CD8-positive, alpha-beta memory T cell (primary cell): ENCODE data around the gene HOXD8. TPM values are rescaled to one million over a fixed set of nuclear protein-coding genes. Genes with fewer than 3 reads are reported as not detected.

Source experiments
- CTCF ChIA-PET: fragments of 350-600 bp; sonication (Branson Sonifier 250); formaldehyde crosslinking; loops from one replicate; lab custom pipeline; 2021; ENCODE audit warnings: antibody characterized with exemption; lab: Charles Lee
- POLR2A ChIA-PET: fragments of 350-600 bp; sonication (Branson Sonifier 250); formaldehyde crosslinking; loops from one replicate; lab custom pipeline; 2021; ENCODE audit warnings: antibody characterized with exemption; lab: Charles Lee
- DNase-seq, 5 donors: peaks; one replicate each; pipeline versions ENCODE4 v3.0.0 to v3.0.0-alpha.2; 2020 to 2022; ENCODE audit warnings: mixed read lengths in 1 of 5
- H3K27ac ChIP-seq: one replicate; pipeline ENCODE4 v1.7.0; 2013; ENCODE audit warnings: low read depth, mild to moderate bottlenecking, low read length, moderate library complexity
- H3K27me3 ChIP-seq: 2 replicates; pipeline ENCODE4 v1.7.0; 2013; ENCODE audit warnings: low read length, mild to moderate bottlenecking; ENCODE audit not compliant: insufficient read depth, poor library complexity, severe bottlenecking
- H3K36me3 ChIP-seq: 2 replicates; pipeline ENCODE4 v1.7.0; 2013; ENCODE audit warnings: mild to moderate bottlenecking, low read length, moderate library complexity; ENCODE audit not compliant: insufficient read depth
- H3K4me1 ChIP-seq: 2 replicates; pipeline ENCODE4 v1.7.0; 2013; ENCODE audit warnings: mild to moderate bottlenecking, low read length, moderate library complexity; ENCODE audit not compliant: insufficient read depth
- H3K4me3 ChIP-seq: 2 replicates; pipeline ENCODE4 v1.7.0; 2013; ENCODE audit warnings: mild to moderate bottlenecking, low read length
- H3K9me3 ChIP-seq: 2 replicates; pipeline ENCODE4 v1.7.0; 2013; ENCODE audit warnings: mild to moderate bottlenecking, low read length
- H3K27ac Mint-ChIP-seq, 8 donors: one replicate each; pipeline ENCODE4 v1.8.0; 2020 to 2021; ENCODE audit warnings: mixed read lengths in 8 of 8, mild to moderate bottlenecking in 6 of 8, inconsistent platforms in 3 of 8, moderate library complexity in 3 of 8
- H3K27me3 Mint-ChIP-seq, 2 donors: one replicate each; pipeline ENCODE4 v1.8.0; 2020 to 2021; ENCODE audit warnings: mixed read lengths in 2 of 2, mild to moderate bottlenecking in 1 of 2, moderate library complexity in 1 of 2
- H3K36me3 Mint-ChIP-seq, 3 donors: one replicate each; pipeline ENCODE4 v1.8.0; 2020 to 2021; ENCODE audit warnings: mixed read lengths in 3 of 3, inconsistent platforms in 1 of 3, mild to moderate bottlenecking in 1 of 3
- H3K4me1 Mint-ChIP-seq, 3 donors: one replicate each; pipeline ENCODE4 v1.8.0; 2020 to 2021; ENCODE audit warnings: mixed read lengths in 3 of 3, inconsistent platforms in 1 of 3, mild to moderate bottlenecking in 1 of 3
- H3K4me3 Mint-ChIP-seq, 7 donors: one replicate each; pipeline ENCODE4 v1.8.0; 2020 to 2021; ENCODE audit warnings: mixed read lengths in 7 of 7, mild to moderate bottlenecking in 6 of 7, moderate library complexity in 4 of 7, inconsistent platforms in 2 of 7
- H3K9me3 Mint-ChIP-seq, 5 donors: one replicate each; pipeline ENCODE4 v1.8.0; 2020 to 2022; ENCODE audit warnings: mixed read lengths in 5 of 5, mild to moderate bottlenecking in 3 of 5, moderate library complexity in 2 of 5, inconsistent platforms in 1 of 5
- polyA plus RNA-seq: library from polyadenylated mRNA; unstranded; fragments of 300-500 nt; fragmentation: Illumina TruSeq; gene quantifications from one replicate; pipeline ENCODE4 v1.2.3, GENCODE V29; 2021
- total RNA-seq, 2 experiments: library from RNA; stranded (reverse); gene quantifications; one replicate each; pipeline ENCODE4 v1.2.3, GENCODE V29; 2021

The HOXD8 gene
- total and polyA plus RNA-seq, 3 experiments from 2014 or later = not detected

DNA sequence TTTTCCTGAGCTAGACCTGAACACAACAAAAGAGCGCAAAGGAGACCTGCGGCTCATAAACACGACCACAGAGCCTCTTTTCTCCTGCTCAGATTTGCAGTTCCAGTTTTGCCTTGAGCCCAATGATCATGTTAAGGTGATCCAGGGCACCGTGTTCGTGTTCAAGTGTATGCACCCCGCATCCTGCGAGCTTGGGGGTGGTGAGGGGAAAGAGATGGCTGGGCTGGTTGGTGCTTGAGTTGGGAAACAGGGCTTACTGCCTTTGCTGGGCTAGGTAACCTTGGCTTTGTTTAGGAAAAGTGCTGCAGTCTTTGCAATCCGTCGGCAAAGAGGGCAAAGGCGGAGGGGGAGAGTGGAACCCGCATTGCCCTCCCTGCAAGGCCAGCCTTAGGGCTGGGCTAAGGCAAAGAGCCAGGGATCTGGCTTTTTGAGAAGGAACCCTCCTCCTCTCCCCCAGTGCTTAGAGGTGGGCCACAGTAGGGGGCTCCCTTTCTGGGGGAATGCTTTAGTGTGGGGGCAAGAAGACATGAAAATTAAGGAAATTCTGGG is 11.6 kb upstream of the HOXD8 start:
- ChIA-PET POLR2A (no interaction called here), CTCF (no interaction called here)
- peaks cover 95% of the 10 kb centered on the region for H3K27me3 ChIP-seq
- no peak overlapping the region for H3K4me3 ChIP-seq
- peak overlapping the region in 2 of 7 donors; percentile 17 to 51 for H3K4me3 Mint-ChIP-seq
- peaks cover 0 to 3% (median 0%) of the 10 kb centered on the region in 3 donors for H3K36me3 Mint-ChIP-seq
- H3K27ac ChIP-seq = no peak overlapping the region
- DNase-seq = no peak
- H3K27ac Mint-ChIP-seq = peak overlapping the region in 2 of 8 donors; percentile 74 to 77
- H3K9me3 ChIP-seq = no peaks in the 10 kb centered on the region
- H3K4me1 ChIP-seq = no peaks in the 10 kb centered on the region
- no peaks in the 10 kb centered on the region for H3K36me3 ChIP-seq
- H3K9me3 Mint-ChIP-seq = peaks cover 0 to 17% (median 8%) of the 10 kb centered on the region in 5 donors
- peaks cover 86 to 88% of the 10 kb centered on the region in 2 donors for H3K27me3 Mint-ChIP-seq
- H3K4me1 Mint-ChIP-seq = peaks cover 4 to 7% (median 5%) of the 10 kb centered on the region in 3 donors

DNA sequence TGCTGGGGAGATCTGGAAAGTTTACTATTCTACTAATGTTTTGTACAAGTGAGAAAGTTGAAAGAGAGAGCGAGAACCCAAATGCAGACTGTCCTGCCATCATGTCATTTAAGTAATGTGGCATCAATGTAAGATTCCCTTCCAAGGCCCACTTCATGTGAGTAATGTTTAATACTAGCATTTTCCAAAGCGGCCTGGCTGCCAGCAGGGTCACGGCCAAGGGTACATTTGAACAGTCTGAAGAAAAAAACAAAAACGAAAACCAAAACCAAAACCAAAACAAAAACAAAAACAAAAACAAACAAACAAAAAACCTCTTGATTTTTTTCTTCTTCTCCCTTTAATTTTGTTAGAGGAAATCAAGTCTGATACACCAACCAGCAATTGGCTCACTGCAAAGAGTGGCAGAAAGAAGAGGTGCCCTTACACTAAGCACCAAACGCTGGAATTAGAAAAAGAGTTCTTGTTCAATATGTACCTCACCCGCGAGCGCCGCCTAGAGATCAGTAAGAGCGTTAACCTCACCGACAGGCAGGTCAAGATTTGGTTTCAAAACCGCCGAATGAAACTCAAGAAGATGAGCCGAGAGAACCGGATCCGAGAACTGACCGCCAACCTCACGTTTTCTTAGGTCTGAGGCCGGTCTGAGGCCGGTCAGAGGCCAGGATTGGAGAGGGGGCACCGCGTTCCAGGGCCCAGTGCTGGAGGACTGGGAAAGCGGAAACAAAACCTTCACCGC is 10.7 kb upstream of the HOXD8 start:
- peak overlapping the region in 2 of 8 donors; percentile 21 to 77 for H3K27ac Mint-ChIP-seq
- peaks cover 0 to 3% (median 0%) of the 10 kb centered on the region in 3 donors for H3K36me3 Mint-ChIP-seq
- Histone ChIP-seq H3K4me1 (no peaks in the 10 kb centered on the region), H3K9me3 (no peaks in the 10 kb centered on the region), H3K36me3 (no peaks in the 10 kb centered on the region), H3K4me3 (no peak overlapping the region), H3K27me3 (peaks cover 93% of the 10 kb centered on the region), H3K27ac (no peak overlapping the region)
- CTCF ChIA-PET = no interaction called here
- H3K4me1 Mint-ChIP-seq = peaks cover 7 to 12% (median 11%) of the 10 kb centered on the region in 3 donors
- H3K27me3 Mint-ChIP-seq = peaks cover 81 to 84% of the 10 kb centered on the region in 2 donors
- DNase-seq = no peak
- H3K4me3 Mint-ChIP-seq = peak overlapping the region in 4 of 7 donors; percentile 3 to 58 (median 24)
- POLR2A ChIA-PET = no interaction called here
- peaks cover 0 to 18% (median 2%) of the 10 kb centered on the region in 5 donors for H3K9me3 Mint-ChIP-seq

DNA sequence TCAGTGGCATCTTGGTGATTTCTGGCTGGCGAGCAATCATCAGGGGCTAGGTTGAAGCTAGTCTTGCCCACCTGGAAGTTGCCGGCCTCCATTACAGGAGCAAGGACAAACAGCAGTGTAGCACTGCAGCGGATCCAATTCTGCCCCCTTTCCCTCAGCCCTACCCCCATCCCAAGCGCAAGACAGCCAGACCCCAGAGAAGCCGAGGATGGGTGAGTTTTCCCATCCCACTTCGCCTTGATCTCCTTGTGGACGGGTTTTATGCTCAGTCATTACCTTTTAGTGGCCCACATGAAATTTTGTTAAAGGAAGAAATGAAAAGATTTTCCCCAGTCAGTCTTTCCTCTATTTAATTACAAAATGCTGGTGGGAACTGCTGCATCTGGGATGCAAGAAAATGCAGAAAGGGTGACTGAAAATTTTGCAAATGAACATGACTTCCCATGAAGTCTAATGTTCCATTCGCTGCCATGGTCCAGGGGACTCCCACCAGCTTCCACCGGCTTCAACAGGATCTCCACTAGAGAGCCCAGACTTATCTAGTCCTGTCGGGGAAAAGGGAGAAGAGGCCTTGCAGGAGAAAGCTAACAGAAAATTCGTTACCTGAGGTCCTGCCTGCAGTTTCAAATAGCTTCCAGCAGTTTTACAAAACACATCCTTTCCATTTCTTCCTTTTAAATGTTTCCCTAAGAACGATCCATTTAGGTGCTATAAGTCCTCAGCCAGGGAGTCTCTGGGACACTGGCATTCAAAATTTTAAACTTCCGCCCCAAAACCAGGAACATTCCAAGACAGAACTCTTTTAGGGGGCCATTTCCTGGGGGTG is 8.9 kb upstream of the HOXD8 start:
- Histone ChIP-seq H3K27me3 (peaks cover 93% of the 10 kb centered on the region), H3K4me1 (no peaks in the 10 kb centered on the region), H3K4me3 (no peak overlapping the region), H3K9me3 (no peaks in the 10 kb centered on the region), H3K36me3 (no peaks in the 10 kb centered on the region), H3K27ac (no peak overlapping the region)
- DNase-seq = no peak
- Mint-ChIP-seq H3K9me3 (peaks cover 0 to 20% (median 2%) of the 10 kb centered on the region in 5 donors), H3K27me3 (peaks cover 82 to 86% of the 10 kb centered on the region in 2 donors), H3K27ac (peak overlapping the region in 3 of 8 donors; percentile 2 to 66 (median 3)), H3K4me3 (peak overlapping the region in 2 of 7 donors; percentile 6 to 51), H3K36me3 (peaks cover 0 to 3% (median 0%) of the 10 kb centered on the region in 3 donors), H3K4me1 (peaks cover 9 to 17% (median 14%) of the 10 kb centered on the region in 3 donors)
- ChIA-PET POLR2A (no interaction called here), CTCF (interaction anchor here (0.6 to 1.6 kb wide), 7 partner anchors 18 to 1028 kb away, joined by 3 to 8 read pairs (median 3); partner anchors contain the start of gene HOXD4)

DNA sequence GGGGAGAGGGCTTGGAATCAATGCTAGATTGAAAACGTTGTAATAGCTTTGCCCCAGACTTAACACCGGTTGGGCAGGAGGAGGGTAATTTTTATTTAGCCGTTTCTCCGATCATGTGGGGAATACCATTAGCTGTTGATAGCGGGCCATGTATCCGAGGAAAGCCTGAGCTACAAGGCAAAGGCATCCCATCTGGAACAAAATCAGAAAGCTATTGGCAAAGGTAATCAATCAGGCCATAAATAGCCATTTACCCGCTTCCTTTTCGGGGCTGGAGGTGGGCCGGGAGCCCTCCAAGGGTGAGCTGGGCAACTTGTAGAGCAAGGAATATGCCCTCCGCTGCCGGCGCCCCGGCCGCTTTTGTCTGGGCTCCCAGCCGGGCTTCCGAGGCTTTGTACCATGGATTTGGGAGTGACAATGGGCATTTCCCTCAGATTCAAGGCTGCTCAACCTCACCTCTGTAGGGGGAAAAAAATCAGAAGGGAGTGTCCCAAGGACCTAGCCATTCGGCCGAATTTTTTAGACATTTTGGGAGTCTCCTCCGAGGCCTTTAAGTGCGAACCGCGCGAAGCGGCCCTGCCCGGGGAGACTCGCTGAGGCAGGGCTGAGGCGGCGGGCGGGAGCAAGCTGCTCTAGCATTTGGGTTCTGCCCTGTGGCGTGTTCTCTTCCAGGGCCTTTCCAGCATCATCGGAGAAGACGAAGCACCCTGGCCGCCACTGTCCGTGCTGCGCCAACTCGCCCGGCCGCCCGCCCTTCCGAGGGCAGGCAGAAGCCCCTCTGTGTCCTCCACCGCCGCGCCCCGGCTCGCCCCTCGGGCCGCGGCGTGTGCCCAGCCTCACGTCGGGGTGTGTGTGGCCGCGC is 8.1 kb upstream of the HOXD8 start:
- H3K27ac Mint-ChIP-seq = peak overlapping the region in 2 of 8 donors; percentile 2 to 57
- POLR2A ChIA-PET = no interaction called here

DNA sequence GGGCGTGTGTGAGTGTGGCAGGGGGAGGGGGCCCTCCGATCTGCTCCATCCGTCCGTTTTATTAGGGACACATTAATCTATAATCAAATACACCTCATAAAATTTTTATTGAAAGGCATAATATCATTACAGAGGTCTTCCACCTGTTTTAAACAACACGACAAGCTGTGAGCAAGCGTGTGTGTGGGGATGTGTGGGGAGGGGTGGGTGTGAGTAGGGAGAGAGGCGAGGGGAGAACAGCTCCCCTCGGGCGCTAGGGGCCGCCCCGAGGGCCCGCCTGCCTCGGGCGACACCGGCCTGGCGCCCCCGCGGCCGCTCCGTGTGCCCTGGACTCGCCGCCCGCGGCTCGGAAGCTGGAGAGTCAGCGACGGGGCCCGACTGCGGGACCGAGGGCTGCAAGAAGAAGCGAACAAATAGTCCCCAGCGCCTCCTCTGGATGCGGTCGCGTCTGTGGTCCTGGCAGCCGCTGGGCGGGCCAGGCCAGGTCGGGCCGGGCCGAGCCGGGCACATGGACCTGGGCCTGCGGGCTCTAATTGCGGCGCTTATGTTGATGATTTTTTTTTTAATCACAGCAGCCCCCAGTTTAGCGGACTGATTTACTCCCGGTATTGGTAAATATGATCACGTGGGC is 7.3 kb upstream of the HOXD8 start:
- H3K9me3 ChIP-seq = no peaks in the 10 kb centered on the region
- no peak overlapping the region for H3K4me3 ChIP-seq
- peaks cover 92% of the 10 kb centered on the region for H3K27me3 ChIP-seq
- Mint-ChIP-seq H3K4me3 (peak overlapping the region in 6 of 7 donors; percentile 51 to 87 (median 69)), H3K27me3 (peaks cover 83 to 87% of the 10 kb centered on the region in 2 donors), H3K27ac (no peak overlapping the region), H3K9me3 (peaks cover 0 to 23% (median 2%) of the 10 kb centered on the region in 5 donors), H3K4me1 (peaks cover 12 to 21% (median 14%) of the 10 kb centered on the region in 3 donors), H3K36me3 (peaks cover 0 to 3% (median 0%) of the 10 kb centered on the region in 3 donors)
- H3K4me1 ChIP-seq = no peaks in the 10 kb centered on the region
- POLR2A ChIA-PET = no interaction called here
- H3K36me3 ChIP-seq = no peaks in the 10 kb centered on the region
- DNase-seq = no peak
- CTCF ChIA-PET = interaction anchor here (0.7 to 1.4 kb wide), 2 partner anchors 10 to 25 kb away, joined by 3 to 5 read pairs; no protein-coding TSS in a partner anchor
- H3K27ac ChIP-seq = no peak overlapping the region

More for the DNA sequence above, 8.1 kb upstream of the HOXD8 start:
- Mint-ChIP-seq H3K4me1 (peaks cover 9 to 17% (median 14%) of the 10 kb centered on the region in 3 donors), H3K4me3 (peak overlapping the region in 3 of 7 donors; percentile 6 to 51 (median 12)), H3K9me3 (peaks cover 0 to 20% (median 2%) of the 10 kb centered on the region in 5 donors), H3K36me3 (peaks cover 0 to 3% (median 0%) of the 10 kb centered on the region in 3 donors), H3K27me3 (peaks cover 83 to 87% of the 10 kb centered on the region in 2 donors)
- DNase-seq = no peak
- Histone ChIP-seq H3K27ac (no peak overlapping the region), H3K9me3 (no peaks in the 10 kb centered on the region), H3K4me3 (no peak overlapping the region), H3K4me1 (no peaks in the 10 kb centered on the region), H3K36me3 (no peaks in the 10 kb centered on the region), H3K27me3 (peaks cover 93% of the 10 kb centered on the region)
- CTCF ChIA-PET = interaction anchor here (0.6 to 1.6 kb wide), 7 partner anchors 19 to 1027 kb away, joined by 3 to 8 read pairs (median 3); partner anchors contain the start of gene HOXD4

DNA sequence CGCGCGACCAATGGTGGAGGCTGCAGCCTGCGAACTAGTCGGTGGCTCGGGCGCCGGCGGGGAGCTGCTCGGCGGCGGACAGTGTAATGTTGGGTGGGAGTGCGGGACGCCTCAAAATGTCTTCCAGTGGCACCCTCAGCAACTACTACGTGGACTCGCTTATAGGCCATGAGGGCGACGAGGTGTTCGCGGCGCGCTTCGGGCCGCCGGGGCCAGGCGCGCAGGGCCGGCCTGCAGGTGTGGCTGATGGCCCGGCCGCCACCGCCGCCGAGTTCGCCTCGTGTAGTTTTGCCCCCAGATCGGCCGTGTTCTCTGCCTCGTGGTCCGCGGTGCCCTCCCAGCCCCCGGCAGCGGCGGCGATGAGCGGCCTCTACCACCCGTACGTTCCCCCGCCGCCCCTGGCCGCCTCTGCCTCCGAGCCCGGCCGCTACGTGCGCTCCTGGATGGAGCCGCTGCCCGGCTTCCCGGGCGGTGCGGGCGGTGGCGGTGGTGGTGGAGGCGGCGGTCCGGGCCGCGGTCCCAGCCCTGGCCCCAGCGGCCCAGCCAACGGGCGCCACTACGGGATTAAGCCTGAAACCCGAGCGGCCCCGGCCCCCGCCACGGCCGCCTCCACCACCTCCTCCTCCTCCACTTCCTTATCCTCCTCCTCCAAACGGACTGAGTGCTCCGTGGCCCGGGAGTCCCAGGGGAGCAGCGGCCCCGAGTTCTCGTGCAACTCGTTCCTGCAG is 6.7 kb upstream of the HOXD8 start, which contains the start of gene HOXD9:
TSS of gene HOXD9 (plus strand) at position 37 of the 728 bp plus-strand sequence. CDS start at position 87, 50 bp downstream.
- Histone ChIP-seq H3K4me3 (no peak within 1 kb of the TSS), H3K36me3 (no peaks in the 10 kb centered on the region), H3K4me1 (no peaks in the 10 kb centered on the region), H3K9me3 (no peaks in the 10 kb centered on the region), H3K27me3 (peaks cover 91% of the 10 kb centered on the region), H3K27ac (no peak within 1 kb of the TSS)
- Mint-ChIP-seq H3K9me3 (peaks cover 0 to 22% (median 2%) of the 10 kb centered on the region in 5 donors), H3K36me3 (peaks cover 0 to 3% (median 0%) of the 10 kb centered on the region in 3 donors), H3K4me3 (peak within 1 kb of the TSS in 6 of 7 donors; percentile 53 to 87 (median 69)), H3K27ac (peak within 1 kb of the TSS in 2 of 8 donors; percentile 63 to 87), H3K27me3 (peaks cover 84 to 88% of the 10 kb centered on the region in 2 donors), H3K4me1 (peaks cover 12 to 26% (median 16%) of the 10 kb centered on the region in 3 donors)
- CTCF ChIA-PET = interaction anchor here (0.7 kb wide), 1 partner anchor 9 kb away, joined by 3 read pairs; no protein-coding TSS in a partner anchor
- POLR2A ChIA-PET = no interaction called here
- DNase-seq = peak in 1 of 5 donors; percentile 34
